Kidney epithelial cell (primary cell): ENCODE results near the gene MEF2A. TPM values are rescaled to one million over a fixed set of nuclear protein-coding genes. Genes with fewer than 3 reads are reported as not detected.

Experiments
- DNase-seq: peaks from one replicate; pipeline ENCODE4 v3.0.0-alpha.2; 2010; ENCODE audit warnings: low read depth
- H3K27me3 ChIP-seq: 2 replicates; pipeline ENCODE4 v1.6.0; 2011; ENCODE audit warnings: low read length; ENCODE audit not compliant: control insufficient read depth, insufficient read depth
- H3K36me3 ChIP-seq: 2 replicates; pipeline ENCODE4 v1.5.1; 2011; ENCODE audit warnings: low read length; ENCODE audit not compliant: control insufficient read depth, insufficient read depth
- H3K4me3 ChIP-seq: 2 replicates; pipeline ENCODE4 v1.5.1; 2011; ENCODE audit warnings: low read depth, mild to moderate bottlenecking, control low read depth, low read length
- total RNA-seq: library from RNA; depleted of rRNA; stranded (reverse); fragments of >200 nt; gene quantifications from 2 replicates; pipeline ENCODE4 v1.2.3, GENCODE V29; 2015
- TF ChIP-seq, protein P1 (sequence below): IDR thresholded peaks from 2 replicates; pipeline ENCODE4 v1.5.1; 2011; ENCODE audit warnings: mild to moderate bottlenecking, moderate library complexity, low read length, control low read depth, inconsistent platforms; ENCODE audit not compliant: insufficient read depth, poor library complexity, severe bottlenecking

The MEF2A gene
- total RNA-seq, 1 donor from 2014 or later = 55.4 TPM

DNA sequence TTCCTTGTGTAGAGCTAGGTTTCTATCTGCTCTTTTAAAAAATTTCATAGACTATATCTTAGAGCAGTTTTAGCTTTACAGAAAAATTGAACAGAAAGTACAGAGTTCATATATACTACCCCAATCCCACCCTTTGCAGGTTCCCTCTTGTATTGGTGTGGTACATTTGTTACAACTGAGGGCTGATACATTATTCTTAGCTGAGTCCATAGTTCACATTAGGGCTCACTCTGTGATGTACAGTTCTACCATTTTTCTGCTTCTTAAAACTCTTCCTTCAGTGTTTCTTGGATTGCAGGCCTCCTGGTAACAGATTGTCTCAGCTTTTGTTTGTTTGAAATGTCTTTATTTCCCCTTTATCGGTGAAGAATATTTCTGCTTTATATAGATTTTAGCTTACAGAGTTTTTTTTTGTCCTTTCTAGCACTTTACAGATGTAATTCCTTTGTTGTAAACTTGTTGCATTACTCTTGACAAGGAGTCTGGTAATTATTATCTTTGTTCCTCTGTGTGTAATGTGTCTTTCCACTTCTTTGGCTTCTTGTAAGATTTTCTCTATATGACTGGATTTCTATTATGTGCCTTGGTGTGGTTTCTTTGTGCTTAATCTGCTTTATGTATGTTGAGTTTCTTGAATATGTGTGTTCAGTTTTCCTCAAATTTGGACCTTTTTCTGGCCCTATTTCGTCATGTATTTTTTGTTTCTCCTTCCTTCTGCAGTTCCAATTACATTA is 25.3 kb downstream of the MEF2A start:
- no peak for DNase-seq
- Histone ChIP-seq H3K36me3 (no peaks in the 10 kb centered on the region), H3K27me3 (no peaks in the 10 kb centered on the region), H3K4me3 (no peak overlapping the region)
- TF ChIP-seq, protein P1, sequence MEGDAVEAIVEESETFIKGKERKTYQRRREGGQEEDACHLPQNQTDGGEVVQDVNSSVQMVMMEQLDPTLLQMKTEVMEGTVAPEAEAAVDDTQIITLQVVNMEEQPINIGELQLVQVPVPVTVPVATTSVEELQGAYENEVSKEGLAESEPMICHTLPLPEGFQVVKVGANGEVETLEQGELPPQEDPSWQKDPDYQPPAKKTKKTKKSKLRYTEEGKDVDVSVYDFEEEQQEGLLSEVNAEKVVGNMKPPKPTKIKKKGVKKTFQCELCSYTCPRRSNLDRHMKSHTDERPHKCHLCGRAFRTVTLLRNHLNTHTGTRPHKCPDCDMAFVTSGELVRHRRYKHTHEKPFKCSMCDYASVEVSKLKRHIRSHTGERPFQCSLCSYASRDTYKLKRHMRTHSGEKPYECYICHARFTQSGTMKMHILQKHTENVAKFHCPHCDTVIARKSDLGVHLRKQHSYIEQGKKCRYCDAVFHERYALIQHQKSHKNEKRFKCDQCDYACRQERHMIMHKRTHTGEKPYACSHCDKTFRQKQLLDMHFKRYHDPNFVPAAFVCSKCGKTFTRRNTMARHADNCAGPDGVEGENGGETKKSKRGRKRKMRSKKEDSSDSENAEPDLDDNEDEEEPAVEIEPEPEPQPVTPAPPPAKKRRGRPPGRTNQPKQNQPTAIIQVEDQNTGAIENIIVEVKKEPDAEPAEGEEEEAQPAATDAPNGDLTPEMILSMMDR = no peak

DNA sequence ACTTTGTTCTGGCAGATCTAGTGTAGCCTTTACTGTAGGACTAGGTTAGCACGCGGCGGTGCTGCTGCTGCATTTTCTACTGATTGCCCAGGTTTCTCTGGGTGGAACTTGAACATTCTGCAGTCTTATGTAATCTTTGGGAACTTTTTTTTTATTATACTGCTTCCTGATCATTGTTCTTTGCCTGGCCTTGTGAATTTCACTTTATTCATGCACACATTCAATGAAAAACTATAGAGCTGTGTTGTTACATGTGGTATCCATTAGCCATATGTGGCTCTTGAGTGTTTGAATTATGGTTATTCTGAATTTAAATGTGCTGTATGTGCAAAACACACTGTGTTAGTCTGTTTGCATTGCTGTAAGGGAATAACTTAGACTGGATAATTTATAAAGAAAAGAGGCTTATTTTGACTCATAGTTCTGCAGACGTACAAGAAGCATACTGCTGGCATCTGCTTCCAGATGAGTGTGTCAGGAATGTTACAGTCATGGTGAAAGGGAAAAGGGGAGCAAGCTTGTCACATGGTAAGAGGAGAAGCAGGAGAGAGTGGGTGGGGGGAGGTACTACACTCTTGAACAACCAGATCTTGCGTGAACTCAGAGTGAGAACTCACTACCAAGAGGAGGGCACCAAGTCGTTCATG is 26.5 kb downstream of the MEF2A start:
- DNase-seq = no peak
- TF ChIP-seq, protein P1 = no peak
- no peaks in the 10 kb centered on the region for H3K27me3 ChIP-seq
- no peaks in the 10 kb centered on the region for H3K36me3 ChIP-seq
- no peak overlapping the region for H3K4me3 ChIP-seq

DNA sequence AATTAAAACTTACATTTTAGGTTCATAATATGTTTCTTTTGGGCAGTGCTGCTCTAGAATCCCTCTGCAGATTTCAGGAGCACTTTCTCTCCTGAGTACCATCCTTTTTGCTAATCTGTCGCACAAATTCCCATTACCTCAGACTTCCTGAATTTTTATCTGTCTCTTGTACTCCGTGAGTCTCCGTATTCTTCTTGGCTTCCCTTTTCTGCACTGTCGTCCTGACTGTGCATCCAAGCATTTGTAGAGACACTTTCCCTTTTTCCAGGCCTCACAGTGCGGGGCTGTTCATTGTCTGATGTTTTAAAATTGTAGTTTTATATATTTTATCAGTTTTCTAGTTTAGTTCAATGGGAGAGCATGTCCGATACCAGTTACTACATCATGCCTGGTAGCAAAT is 27.3 kb downstream of the MEF2A start:
- H3K4me3 ChIP-seq = no peak overlapping the region
- DNase-seq = no peak
- no peaks in the 10 kb centered on the region for H3K36me3 ChIP-seq
- TF ChIP-seq, protein P1 = no peak
- H3K27me3 ChIP-seq = no peaks in the 10 kb centered on the region

DNA sequence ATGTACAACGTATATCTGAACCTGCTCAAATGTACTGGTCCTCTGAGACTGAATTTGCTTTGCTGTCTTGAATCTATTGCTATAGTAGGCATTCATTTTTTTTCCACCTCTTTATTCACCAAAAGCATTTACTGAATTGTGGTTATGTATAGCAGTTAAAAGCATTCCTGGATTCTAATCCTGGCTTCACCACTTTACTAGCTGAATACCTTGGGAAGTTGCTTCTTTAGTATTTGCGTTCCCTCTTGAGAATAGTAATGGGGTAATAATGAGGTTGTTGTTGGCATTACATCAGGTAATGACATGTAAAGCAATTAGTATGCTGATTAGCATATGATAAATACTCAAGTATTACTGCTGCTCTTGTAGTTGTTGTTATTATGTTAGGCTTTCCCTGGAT is 29.1 kb downstream of the MEF2A start:
- DNase-seq = no peak

DNA sequence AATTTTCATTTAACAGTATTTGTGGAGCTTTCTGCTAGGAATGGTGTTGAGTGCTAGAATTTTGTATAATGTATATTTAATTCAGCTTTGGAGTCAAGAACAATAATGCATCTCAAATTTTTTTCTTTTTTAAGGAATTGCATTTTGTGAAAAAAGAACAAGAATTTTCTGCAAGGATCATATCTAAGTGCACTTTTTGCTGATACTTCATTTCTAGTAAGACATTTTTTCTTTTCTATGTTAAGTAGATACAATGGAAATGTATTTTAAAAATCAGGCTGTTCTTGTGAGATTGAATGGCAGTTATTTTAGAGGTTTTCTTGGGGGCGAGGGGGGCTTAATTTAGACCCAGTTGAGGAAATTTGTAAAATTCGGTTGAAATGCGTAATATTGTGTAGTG is 32.5 kb downstream of the MEF2A start:
- Histone ChIP-seq H3K4me3 (no peak overlapping the region), H3K36me3 (no peaks in the 10 kb centered on the region), H3K27me3 (no peaks in the 10 kb centered on the region)
- DNase-seq = no peak
- TF ChIP-seq, protein P1 = no peak

More for the DNA sequence above, 29.1 kb downstream of the MEF2A start:
- no peaks in the 10 kb centered on the region for H3K36me3 ChIP-seq
- TF ChIP-seq, protein P1 = no peak
- no peaks in the 10 kb centered on the region for H3K27me3 ChIP-seq
- no peak overlapping the region for H3K4me3 ChIP-seq
